ENCODE results near the gene ASB5.
"Not testable (repeated sequence)": the region's sequence is repeated elsewhere in the genome, so short reads cannot be mapped to it uniquely, and the experiment has no call there.

ASB5 gene

DNA sequence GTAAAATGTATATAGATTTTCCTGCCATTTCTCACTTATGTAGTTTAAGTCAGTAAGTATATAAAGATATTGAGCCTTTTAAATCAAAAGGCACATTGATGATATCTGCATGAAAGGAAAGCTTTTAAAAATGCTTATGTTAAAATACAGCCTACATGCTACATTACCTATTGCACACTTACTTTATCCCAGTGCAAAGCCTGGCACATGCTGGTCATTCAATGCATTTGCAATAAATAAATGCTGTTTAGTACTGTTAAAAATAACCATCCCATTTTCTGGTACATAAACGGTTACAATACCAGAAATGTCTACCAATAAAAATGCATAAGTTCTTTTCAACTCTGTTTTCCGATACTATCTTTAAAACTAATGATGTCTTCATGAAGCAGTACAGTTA, 51.5 kb downstream of the ASB5 start:
- DNase-seq = no peak

DNA sequence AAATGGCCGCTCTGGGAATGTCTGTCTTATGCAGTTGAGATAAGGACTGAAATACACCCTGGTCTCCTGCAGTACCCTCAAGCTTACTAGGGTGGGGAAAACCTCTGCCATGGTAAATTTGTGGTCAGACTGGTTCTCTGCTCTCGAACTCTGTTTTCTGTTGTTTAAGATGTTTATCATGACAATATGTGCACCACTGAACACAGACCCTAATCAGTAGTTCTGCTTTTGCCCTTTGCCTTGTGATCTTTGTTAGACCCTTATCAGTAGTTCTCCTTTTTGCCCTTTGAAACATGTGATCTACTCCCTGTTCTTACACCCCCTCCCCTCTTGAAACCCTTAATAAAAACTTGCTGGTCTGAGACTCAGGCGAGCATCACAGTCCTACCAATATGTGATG, 56.7 kb downstream of the ASB5 start:
- DNase-seq = not testable (repeated sequence)

DNA sequence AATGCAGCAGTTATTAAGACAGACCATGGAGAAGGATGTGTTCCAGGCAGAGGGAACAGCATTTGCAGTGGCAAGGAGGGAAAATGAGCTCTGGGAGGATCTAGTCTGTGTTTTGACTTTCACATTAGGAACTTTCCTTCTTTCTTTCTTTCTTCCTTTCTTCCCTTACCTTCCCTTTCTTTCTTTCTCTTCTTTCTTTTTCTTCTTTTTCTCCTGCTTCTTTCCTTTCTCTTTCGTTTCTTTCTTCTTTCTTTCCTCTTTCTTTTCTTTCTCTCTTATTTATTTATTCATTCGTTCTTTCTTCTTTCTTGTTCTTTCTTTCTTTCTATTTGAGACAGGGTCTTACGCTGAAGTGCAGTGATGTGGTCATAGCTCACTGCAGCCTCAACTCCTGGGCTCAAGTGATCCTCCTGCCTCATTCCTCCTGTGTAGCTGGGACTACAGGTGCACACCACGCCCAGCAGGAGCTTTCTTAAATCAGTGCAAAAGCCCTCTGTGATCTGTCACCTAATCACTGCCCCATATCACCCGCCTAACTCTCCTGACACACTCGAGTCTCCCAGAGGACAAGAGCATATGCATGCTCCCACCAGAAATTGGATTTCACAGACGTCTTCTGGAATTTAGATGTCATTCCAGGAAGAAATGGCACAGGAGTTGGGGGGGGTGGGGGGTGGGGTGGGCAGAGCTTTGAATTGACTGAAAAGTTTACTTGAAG, 58.3 kb downstream of the ASB5 start:
- DNase-seq = no peak

DNA sequence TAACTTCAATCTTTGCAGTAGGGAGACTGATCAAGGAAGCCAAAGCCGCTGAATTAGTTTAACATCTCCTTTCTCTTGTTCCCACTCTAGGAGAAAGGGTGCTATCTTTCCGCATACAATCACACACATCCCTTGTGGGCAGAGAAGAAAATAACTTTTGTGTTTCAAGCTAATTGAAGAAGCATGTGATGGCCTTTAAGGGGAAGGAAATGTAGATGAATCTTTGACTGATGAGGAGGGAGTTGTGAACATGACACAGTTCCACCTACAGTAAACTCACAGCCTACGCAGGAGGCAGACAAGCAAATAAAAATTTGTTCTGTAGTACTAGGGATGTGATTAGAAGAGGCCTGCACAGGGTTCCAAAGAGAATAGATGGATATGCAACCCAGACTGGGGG, 58.9 kb downstream of the ASB5 start:
- no peak for DNase-seq

DNA sequence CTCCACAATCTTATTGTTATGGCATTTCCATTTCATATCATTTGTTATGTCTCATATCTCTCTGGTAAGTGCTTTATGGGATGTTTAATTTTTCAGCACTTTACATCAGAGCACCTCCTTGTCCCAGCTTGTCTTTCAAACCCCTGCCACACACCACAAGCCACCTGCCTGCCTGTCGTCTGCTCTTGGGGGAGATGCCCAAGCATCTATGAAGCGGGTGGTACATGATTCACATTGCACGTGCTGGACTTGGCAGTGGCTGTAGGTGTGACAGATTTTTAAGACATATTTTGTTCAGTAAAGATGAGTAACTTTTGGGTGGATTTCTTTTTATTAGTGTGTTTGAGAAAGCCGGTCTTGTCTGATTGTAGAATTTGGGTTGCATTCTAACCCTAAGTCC, 59.5 kb downstream of the ASB5 start:
- no peak for DNase-seq

DNA sequence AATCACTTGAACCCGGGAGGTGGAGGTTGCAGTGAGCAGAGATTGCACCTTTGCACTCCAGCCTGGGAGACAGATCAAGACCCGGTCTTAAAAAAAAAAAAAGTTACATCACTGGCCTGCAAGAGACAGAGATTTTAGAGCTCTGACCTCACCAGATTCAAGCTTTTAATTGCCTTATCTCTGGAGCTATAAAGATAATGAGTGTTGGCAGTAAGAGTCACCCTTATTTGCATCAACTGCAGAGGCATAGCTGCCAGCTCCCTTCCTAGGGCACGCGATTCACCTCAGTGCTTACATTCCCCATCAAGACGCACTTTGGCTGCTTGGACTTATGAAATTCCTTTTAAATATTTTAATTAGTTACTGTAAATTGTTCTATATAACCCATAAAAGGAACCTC, 61.2 kb downstream of the ASB5 start:
- DNase-seq = no peak

DNA sequence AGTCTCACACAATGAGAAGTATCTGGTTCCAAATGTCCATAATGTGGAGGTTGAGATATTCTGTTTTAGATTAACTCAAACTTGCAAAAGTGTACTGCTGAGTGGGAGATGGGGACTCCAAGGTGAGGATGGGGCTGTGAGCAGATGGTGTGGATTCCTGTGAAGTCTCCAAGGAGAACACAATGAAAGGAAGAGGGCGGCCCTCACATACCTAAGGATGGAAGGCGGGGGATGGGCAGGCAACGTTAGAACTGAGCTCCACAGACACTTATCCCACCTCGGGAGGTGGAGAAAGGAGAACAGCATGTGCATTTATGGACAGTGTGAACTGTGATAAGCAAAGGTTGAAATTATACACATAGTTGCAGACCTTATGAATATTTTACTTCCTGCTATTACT, 63.7 kb downstream of the ASB5 start:
- no peak for DNase-seq

DNA sequence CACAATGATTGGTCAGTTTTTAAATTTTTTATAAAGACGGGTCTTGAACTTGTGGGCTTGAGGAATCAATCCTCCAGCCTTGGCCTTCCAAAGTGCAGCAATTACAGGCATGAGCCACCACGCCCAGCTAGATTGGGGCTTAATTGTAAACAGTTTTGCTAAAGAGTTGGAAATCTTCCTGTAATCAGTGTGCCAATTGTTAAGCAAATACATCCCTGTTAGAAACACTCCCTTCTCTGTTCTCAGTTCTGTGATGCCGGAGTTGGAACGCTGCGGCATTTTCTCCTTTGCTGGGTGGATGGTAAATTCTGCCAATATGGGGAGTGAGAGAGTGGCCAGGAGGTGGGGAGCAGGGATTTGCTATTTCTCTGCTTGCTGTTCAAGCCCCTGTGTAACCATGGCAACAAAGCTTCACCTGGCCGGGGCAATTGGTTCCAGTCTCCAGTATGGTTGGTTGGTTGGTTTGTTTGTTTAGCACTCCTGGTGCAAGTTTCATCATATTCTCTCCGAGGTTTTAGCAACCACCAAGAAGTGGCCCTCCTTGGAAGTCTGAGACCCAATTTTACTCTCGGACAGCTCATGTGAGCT, 70.6 kb downstream of the ASB5 start:
- DNase-seq = no peak

DNA sequence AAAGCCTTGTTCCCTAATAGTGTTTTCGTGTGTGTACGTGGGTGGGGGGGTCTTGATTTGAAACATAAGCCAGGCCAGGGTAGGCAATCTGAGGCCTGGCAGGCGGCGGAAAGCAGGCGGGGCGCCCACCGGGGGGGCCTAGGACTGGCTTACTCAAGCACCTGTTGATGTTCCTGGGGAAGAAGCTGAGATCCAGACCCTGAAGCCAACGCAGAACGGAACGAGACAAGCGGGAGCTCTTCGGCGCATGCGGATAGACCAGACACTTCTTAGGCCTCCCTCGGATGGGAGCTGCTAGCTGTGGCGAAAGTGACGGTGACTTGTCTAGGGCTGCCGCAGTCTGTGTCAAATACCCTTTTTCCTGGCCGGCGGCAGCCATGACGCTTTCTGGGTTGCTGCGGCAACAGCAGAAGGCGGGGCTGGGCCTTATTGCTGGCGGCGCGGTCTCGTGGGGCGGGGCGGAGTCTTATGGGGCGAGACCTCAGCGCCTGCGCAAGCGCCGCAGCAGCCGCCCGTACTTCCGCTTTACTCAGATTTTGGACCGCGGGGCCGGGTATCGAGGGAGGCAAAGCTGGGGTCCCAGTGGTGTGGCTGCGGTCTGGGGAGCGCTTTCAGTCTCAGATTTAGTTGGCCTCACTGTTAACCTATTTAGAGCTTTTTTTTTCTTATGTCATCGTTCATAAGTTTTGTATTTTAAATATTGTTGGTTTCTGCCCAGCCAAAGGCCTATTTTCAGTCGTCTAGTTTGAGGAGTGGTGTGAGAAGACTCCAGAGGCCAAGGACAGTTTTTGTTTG, 73.6 kb downstream of the ASB5 start, which contains the start of gene SPATA4:
Gene SPATA4 (minus strand): TSS at position 402 of the 795 bp plus-strand sequence. CDS start 23 bp downstream, at position 379.
- peak; percentile 61 for DNase-seq

DNA sequence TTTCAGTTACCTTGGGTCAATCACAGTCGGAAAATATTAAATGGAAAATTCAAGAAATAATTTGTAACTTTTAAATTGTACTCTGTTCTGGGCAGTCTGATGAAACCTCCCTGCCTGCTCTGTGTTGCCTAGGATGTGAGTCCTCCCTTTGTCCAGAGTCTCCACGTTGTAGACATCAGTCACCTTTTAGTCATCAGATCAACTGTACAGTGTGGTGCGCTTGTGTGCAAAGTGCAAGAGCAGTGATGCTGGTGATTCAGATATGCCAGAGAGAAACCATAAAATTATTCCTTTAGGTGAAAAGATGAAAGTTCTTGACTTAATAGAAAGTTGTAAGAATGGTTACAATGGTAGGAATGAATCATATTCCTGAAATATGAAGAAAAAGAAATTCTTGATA, 75.1 kb downstream of the ASB5 start:
- DNase-seq = no peak

DNA sequence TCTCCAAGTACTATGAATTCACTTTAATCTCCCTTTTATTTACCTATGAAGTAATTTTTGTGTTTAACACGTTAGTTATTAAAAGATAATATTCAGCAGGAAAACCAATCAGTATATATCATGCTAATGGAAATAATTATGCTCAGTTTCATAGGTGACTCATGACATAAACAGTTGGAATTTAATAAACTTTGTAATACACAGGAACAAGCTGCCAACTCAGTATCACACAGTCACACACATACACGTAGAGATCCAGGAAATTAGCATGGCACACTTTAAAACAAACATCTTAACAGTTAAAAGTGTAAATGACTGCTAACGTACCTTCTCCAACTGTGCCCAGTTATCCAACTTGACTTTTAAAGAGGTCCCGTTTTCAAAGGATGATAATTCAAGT, 75.9 kb downstream of the ASB5 start:
- no peak for DNase-seq

DNA sequence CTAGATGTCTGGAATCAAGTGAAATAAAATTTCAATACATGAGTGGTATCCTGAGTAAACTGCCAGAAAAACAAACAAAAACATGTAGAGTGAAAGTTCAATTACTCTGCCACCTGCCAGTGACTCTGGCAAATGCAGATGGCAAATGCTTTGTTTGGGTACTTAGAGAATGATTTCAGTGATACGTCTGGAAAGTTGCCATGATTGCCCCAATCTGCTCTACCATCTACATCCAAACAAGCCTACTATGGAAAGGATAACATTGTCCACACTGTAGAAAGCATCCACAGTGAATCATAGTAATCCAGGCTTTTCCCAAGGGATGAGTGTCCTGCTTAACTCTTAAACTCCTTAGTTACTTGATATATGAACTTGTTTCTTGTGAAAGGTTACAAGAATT, 77.0 kb downstream of the ASB5 start:
- peak; percentile 44 for DNase-seq

DNA sequence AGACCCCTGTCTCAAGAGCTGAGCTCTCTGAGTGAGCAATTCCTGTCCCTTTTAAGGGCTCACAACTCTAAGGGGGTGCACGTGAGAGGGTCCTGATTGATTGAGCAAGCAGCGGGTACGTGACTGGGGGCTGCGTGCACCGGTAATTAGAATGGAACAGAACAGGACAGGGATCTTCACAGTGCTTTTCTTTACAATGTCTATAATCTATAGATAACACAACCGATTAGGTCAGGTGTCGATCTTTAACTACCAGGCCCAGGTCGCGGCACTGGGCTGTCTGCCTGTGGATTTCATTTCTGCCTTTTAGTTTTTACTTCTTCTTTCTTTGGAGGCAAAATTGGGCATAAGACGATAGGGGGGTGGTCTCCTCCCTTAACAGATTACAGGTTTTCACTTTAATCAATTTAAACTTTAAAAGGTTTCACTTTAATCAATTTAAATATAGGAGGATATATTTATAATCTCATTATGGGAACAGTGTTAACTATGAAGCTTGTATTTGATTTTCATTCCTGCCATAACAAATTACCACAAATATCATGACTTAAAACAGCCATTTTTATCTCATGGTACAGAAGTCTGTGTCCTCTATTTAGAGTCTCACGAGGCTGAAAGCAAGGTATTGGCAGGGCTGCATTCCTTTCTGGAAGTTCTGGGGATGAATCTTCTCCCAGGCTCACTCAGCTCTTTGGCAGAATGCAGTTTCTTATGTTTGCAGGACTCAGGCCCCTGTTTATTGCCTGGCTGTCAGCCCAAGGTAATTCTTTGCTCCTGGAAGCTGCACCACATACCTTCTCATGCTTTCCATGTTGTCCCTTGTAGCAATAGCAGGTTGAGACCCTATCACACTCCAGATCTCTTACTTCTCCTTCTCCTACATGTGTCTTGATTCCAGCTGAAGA, 78.9 kb downstream of the ASB5 start:
- DNase-seq = no peak

DNA sequence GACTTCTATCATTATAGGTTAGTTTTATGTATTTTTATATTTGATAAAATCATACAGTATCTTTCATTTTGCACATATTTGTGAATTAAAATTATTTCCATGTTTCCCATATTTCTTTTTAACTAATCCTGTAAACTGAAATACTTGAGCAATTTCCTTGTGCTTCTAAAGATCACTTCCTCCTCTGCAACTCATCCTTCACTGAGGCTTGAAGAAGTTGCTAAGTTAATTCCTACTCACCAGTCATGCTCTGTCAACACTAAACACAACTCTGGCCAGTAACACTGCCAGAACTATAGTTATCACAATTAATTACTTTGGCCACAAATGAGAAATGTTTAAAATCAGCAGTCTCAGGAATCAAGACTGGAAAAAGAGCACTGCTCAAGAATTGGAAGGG, 80.4 kb downstream of the ASB5 start:
- no peak for DNase-seq

DNA sequence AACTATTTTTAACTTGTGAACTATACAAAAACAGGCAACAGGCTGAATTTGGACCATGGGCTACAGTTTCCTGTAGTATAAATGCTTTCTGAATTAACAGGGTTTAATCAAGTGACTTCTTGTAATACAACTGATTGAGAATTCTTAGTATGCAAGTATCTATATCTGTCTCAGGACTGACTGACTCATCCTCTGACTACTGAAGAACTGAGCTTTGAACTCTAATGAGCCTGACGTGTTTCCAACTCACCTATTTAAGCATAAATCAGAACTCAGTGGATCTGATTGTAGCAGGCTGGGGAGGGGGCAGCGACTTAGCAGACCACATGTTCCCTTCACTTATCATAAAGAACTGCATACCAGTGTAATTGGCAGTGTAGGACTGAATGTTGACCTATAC, 81.4 kb downstream of the ASB5 start:
- DNase-seq = no peak

DNA sequence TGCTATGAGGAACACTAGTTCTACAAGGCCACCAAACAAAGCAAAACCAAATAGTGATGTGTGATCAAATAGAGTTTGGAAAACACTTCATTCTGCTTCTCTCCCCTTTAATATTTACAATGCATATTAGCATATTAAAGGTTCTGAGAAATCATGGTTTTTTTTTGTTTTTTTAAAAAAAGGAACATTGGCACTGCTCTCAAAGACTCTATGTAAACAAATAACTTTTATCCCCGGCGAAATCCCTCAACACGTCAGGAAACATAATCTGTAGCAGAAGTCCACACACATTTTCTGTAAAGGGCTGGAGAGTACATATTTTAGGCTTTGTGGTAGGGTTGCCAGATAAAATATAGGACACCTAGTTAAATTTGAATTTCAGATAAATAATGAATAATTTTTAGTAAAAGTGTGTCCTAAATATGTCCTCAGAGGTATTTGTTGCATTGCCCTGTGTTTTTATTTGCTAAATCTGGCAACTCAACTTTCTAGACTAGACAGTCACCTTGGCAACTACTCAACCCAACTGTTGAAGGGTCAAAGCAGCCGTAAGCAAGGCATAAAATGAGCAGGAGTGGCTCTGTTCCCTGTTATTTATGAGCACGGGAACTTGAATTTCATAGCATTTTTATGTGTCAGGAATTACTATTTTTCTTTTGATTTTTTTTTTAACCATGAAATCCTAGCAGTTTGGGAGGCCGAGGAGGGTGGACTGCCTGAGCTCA, 82.2 kb downstream of the ASB5 start:
- DNase-seq = no peak

DNA sequence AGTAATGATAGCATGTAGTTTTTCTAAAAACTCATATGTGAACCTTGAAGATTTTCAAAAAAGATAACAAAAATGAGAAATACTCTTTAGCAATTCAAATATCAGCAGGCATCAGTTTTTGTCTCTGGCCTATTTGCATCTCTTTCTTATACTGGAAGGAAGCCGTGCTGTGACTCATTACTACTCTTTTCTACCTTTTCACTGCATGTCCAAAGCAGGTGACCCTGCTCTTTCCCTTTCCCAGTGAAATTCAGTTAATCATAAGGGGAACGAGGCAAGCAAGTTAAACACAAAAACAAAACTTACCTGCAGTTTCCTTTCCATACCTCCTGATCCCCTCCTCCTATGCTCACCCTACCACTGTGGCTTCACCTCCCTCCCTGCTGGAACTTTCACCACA, 83.0 kb downstream of the ASB5 start:
- DNase-seq = no peak

DNA sequence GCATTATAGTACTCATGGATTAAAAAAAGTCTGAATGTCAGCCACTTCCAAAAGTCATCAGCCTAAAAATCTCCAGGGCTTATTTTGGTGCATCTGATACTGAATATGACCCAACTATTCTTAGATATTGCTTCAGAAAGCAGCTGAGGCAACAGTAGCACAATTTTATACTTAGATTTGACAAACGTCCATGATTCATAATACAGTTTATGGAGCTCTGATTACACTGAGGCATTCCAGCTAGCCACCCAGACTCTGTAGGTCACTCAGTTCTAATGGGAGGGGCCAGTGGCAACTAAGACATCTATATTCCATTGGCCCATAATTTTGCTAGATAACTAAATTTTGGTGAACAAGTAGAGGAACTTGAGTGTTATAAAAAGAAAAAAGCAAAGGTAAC, 84.0 kb downstream of the ASB5 start:
- no peak for DNase-seq

All from NCI-H2081 treated with DMSO at 0.1 percent for 48 hours (cell line).